Endothelial cell of umbilical vein (primary cell): Measurements from ENCODE around the gene SLC38A2.

Experiments
- EZH2 ChIP-seq: IDR thresholded peaks from 2 replicates; pipeline ENCODE4 v1.6.1; 2012; ENCODE audit warnings: borderline replicate concordance, low read depth, mild to moderate bottlenecking, moderate library complexity, low read length, inconsistent platforms; ENCODE audit not compliant: severe bottlenecking
- FOS ChIP-seq: IDR thresholded peaks from 2 replicates; pipeline ENCODE4 v1.6.1; 2011; ENCODE audit warnings: mild to moderate bottlenecking, low read length, moderate library complexity, borderline replicate concordance; ENCODE audit not compliant: insufficient read depth
- GATA2 ChIP-seq: IDR thresholded peaks from 2 replicates; pipeline ENCODE4 v1.7.0; 2011; ENCODE audit warnings: low read depth, mild to moderate bottlenecking, moderate library complexity, mixed read lengths, low read length; ENCODE audit not compliant: insufficient read length, insufficient read depth
- JUN ChIP-seq: IDR thresholded peaks from 2 replicates; pipeline ENCODE4 v1.6.1; 2011; ENCODE audit warnings: borderline replicate concordance, low read depth; ENCODE audit not compliant: insufficient read length, insufficient read depth
- MYC ChIP-seq: IDR thresholded peaks from one replicate; pipeline ENCODE4 v1.6.1; 2011; ENCODE audit warnings: mild to moderate bottlenecking, low read depth, low read length
- POLR2A ChIP-seq: IDR thresholded peaks from 2 replicates; pipeline ENCODE4 v1.6.1; 2012; ENCODE audit warnings: low read depth, mild to moderate bottlenecking, control low read depth, low read length
- POLR2AphosphoS5 ChIP-seq: IDR thresholded peaks from 2 replicates; pipeline ENCODE4 v1.6.1; 2012; ENCODE audit warnings: low read depth, mild to moderate bottlenecking, control low read depth, low read length, moderate library complexity; ENCODE audit not compliant: insufficient read depth
- TF ChIP-seq, protein P1 (sequence below), 2 donors: IDR thresholded peaks; 1 replicate in 1 of 2; 2 replicates in 1 of 2; pipeline ENCODE4 v1.5.1; 2011; ENCODE audit warnings: low read length in 2 of 2, mild to moderate bottlenecking in 2 of 2, moderate library complexity in 2 of 2, control low read depth in 1 of 2, inconsistent platforms in 1 of 2, low read depth in 1 of 2; ENCODE audit not compliant: insufficient read depth in 1 of 2; ENCODE audit errors: extremely low read depth in 1 of 2
- TF ChIP-seq, protein P2 (sequence below): IDR thresholded peaks from 2 replicates; pipeline ENCODE4 v1.6.1; 2011; ENCODE audit not compliant: insufficient read depth, insufficient read length

DNA sequence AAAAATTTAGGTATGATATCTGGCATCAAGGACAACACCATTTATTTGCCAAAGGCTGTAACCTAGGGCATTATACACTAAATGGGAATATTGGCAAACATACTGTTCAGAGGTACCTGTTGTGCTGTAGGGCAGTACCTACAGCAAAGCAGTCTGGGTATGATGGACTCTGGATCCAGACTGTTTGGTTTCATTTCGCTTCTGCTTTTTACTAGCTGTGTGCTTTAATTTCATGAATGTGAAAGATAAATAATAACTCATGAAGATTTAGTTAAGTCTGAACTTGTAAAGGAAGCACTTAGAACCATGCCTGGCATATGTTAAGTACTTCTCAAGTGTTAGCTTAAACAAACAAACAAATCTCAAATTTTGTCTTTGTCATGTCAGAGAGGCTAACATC, 17.7 kb upstream of the SLC38A2 start:
- TF ChIP-seq, protein P1, sequence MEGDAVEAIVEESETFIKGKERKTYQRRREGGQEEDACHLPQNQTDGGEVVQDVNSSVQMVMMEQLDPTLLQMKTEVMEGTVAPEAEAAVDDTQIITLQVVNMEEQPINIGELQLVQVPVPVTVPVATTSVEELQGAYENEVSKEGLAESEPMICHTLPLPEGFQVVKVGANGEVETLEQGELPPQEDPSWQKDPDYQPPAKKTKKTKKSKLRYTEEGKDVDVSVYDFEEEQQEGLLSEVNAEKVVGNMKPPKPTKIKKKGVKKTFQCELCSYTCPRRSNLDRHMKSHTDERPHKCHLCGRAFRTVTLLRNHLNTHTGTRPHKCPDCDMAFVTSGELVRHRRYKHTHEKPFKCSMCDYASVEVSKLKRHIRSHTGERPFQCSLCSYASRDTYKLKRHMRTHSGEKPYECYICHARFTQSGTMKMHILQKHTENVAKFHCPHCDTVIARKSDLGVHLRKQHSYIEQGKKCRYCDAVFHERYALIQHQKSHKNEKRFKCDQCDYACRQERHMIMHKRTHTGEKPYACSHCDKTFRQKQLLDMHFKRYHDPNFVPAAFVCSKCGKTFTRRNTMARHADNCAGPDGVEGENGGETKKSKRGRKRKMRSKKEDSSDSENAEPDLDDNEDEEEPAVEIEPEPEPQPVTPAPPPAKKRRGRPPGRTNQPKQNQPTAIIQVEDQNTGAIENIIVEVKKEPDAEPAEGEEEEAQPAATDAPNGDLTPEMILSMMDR (IDR thresholded peaks at IDR 0.05; ENCODE audit: extremely low read depth in 1 of 2, insufficient read depth in 1 of 2, low read depth in 1 of 2, low read length in 2 of 2), result no peak
- TF ChIP-seq FOS, result no peak
- no peak for TF ChIP-seq POLR2A
- no peak for TF ChIP-seq POLR2AphosphoS5
- no peak for TF ChIP-seq JUN
- TF ChIP-seq GATA2, result no peak
- TF ChIP-seq EZH2, result no peak
- TF ChIP-seq, protein P2, sequence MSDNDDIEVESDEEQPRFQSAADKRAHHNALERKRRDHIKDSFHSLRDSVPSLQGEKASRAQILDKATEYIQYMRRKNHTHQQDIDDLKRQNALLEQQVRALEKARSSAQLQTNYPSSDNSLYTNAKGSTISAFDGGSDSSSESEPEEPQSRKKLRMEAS, result no peak
- no peak for TF ChIP-seq MYC
